Measurements from ENCODE around the gene GARNL3.

GARNL3 gene

DNA sequence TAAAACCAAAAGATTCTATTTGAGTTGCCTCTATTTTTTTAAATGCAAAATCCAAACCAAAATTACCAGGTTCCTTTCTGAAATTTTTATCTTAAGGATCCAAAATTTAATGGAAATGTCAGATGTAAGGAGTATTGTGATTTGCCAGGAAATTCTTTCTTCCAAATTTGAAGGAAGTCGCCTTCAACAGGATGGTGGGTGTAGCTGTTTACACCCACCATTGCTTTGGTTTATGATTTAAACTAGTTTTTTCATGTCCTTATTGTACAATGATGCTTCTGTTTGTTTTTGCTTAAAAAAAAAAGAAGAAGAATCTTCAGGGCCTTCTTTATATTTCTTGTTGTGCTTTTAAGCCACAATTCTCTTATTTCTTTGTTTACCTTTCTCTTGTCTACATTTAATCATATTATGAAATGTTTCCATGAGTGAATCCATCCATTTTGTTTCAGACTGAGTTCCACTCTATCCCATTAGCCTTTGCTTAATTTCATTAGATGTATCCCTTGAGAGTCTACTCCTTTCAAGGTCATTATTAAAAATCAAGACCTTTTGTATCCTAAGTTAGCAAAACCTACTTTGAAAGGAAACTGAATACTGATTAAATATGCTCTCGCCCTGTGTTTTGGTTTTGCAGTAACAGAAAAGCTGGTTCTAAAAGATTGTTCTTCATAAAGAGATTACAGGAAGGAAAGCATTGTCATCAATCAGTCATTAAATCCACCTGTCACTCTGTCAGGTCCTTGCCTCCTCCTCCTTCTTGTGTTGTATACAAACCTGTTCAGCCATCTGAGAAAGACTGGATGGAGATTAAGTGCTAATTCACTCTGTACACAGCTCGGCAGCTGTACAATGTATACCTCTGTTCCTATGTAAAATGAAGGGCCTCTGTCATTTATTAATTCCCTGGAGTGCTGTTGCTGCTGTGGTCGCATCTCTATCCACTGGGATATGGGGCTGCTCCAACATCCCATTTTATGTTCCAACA lies 86.9 kb downstream of the GARNL3 start:
- DNase-seq (ENCODE audit: low read depth), result no peak

DNA sequence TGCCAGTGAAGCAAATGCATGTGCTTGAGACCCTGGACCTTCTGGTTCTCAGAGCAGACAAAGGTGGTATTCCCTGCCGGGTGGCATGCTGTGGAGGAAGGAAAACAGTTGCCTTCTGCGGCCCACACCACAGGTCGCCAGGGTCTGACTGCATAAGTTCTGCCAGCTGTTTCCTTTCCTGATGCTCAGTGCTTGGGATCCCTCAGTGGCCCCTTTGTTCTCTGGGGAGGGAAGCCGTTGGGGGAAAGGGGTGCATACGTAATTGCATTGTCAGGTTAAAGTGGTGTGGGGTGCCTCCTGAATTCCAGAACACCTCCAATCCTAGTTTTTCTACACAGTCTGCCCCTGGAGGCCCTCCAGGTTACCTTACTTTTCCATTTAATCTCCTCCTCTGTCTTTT lies 89.3 kb downstream of the GARNL3 start:
- no peak for DNase-seq (ENCODE audit: low read depth)

DNA sequence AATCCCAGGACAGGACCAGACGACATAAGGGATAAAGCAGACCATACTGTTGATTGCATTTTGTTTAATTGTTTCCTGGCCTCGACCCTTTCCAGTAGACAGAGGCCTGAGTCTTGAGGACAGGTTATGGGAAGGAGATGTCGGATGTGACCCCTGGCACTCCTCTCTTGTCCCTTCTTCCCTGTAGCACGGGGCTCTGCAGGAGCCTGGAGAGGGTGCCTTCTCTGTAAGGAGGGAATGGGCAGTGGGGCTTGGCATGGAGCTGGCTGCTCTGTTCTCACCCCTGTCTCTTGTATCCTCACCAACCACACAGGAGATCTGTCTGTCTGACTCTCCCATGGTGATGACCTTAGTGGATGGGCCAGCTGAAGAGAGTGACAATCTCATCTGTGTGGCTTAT lies 92.3 kb downstream of the GARNL3 start:
- DNase-seq (ENCODE audit: low read depth), result no peak

DNA sequence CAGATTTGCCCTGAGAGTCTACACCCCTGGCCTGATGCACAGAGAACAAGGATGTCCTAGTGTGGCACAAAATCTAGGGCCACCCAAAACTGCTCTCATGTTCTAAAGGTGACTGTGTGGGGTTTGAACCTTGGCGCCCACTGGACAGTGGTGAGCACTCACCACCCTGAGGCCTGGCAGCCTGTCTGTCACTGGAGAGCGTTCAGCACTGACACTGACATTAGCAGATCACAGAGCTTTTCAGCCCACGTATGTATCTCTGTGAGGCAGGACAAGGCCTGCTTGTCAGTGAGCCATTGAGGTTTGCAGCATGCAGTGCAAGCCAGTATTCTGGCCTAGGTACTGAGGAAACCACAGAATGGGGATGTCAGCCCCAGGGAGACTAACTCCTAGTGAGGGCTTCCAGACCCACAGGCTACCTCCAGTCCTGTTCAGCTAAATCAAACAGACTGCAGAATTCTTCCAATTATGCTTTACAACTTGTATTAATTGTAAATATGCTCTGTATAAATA lies 93.5 kb downstream of the GARNL3 start:
- no peak for DNase-seq (ENCODE audit: low read depth)

DNA sequence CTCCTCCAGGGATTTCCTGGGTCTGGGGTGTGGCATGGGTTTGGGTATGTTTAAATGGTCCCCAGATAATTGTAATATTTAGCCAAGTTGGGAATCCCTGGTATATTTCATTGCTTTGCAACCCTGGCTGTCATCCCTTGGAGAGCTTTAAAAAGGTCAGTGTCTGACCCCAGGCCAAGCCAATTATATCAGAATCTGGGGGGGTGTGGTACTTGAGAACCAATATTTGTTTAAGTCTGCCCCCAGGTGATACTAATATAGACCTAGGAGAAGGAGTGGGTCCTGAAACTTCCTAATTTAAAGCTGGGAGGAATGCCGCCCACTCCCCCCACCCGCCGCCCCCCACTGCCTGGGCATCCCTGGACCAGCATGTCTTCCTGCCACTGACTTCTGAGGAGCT lies 94.2 kb downstream of the GARNL3 start:
- no peak for DNase-seq (ENCODE audit: low read depth)

DNA sequence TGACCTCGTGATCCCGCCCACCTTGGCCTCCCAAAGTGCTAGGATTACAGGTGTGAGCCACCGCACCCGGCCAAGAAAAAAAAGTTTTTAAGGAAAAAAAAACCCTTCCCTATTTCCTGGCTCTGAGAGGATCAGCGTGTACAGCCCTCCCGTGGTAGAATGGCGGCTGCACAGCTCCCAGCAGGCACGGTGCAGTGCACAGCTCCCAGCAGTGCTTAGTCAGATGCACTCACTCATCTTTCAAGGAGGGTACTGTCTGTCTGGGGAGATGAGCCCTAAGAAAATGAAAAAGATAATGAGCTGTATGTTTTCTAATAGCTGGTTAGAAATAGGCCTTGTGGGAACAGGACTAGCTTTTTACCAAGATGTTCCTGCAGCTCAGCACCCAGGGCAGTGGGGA lies 95.7 kb downstream of the GARNL3 start:
- DNase-seq (ENCODE audit: low read depth), result no peak

DNA sequence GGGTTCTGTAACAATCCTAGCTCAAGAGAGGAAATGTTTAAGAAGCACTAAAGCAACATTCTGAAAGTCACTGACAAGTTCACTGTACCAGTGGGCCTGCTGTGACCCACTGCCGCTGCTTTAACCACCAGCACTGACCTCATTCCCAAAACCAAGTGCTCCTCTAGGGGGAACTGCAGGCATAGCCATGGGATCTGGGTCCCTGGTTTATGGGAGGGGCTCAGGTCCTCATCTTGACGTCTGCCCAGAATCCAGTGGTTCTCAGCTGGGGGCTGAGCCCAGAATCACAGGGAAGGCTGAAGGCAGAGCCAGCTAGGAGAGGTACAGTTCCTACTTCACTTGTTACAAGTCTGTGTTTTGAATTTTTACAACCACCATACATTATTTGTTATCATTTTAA lies 96.3 kb downstream of the GARNL3 start:
- no peak for DNase-seq (ENCODE audit: low read depth)

DNA sequence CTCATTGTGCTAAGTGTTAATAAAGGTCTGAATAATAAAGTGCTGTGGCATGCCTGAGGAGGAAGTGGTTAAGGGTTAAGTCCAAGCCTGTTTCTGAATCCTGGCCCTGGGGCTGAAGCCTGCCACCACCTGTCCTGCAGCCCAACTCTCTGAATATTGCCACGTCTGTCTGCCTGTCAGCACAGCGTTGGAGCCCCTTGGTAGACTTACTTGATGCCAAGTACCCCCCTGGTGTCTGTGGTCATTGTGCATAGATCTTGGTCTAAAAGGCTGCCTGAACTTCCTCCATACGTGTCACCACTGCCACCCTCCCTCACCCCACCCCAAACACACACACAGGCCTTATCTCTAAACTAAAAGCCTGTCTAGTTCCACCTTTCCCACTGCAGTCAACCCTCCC lies 97.0 kb downstream of the GARNL3 start:
- DNase-seq (ENCODE audit: low read depth), result no peak

DNA sequence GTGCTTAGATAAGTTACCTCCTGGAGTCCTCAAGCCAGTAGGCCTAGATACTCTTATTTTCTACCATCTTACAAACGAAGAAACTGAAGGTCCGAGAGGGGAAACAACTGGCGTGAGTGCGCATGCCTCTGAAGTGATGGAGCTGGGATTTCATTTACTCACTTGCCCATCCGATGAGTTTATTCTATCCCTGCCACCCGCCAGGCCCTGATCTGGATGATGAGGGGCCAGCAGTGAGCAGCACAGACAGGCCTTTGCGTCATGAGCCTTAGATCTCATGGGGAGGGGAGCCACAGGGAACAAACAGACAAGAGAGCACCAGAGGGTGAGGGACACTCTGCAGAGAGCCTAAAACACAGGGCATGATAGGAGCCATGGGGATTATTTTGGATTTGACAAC lies 98.3 kb downstream of the GARNL3 start:
- no peak for DNase-seq (ENCODE audit: low read depth)

DNA sequence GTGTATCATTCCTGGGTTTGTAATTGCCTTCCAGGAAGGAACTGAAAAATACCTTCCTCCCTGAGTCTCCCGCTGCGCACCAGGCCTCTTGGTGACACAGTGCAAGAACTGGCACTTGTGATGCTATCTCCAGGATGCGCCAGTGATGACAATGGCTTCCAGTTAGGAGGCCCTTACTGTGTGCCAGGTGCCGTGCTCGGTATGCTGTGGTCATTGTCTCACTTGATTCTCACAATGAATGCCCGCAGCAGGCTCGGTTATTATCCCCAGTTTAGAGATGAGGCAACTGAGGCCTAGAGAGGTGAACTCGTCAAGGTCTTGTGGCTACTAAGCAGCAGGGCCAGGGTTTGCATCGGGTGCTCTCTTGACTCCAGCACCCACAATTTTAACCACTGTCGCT lies 100.9 kb downstream of the GARNL3 start:
- no peak for DNase-seq (ENCODE audit: low read depth)

DNA sequence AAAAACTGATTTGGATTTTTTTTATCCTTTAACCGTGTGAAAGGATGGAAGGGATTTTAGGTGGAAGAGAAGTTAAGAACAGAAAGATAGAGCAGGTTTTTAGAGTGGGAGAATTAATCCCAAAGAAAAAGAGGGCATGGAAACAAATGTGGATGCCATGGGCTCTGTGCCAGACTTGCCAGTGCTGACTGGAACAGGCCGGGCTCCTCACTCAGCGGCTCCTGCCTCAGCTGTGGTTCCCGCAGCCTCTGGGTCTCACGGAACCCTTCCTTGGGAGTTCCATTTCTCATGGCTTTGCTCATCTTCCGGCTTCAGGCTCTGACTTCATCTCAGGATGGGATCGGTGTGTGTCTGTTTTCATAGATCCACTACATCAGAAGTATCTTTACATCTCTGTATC lies 102.0 kb downstream of the GARNL3 start:
- DNase-seq (ENCODE audit: low read depth), result no peak

DNA sequence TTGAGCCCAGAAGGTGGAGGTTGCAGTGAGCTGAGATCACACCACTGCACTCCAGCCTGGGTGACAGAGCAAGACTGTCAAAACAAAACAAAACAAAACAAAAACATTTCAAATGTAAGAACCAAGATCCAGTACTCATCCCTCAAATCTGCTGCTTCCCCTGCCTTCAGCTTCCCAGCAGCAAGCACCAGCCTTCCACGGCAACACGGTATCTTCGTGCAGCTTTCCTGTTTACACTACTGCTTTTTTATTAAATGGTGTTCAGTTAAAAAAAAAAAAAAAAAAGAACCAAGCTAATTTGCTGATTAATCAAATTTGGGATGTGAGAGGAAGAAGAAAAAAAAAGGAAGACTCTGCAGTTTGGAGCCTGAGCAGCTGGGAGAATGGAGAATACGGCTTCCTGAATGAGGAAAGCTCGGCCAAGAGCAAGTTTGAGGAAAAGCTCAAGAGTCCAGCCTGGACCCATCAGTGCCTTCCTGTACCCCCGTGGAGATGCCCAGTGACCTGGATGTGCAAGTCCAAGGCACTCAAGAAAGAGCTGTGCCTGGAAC lies 104.4 kb downstream of the GARNL3 start:
- no peak for DNase-seq (ENCODE audit: low read depth)

DNA sequence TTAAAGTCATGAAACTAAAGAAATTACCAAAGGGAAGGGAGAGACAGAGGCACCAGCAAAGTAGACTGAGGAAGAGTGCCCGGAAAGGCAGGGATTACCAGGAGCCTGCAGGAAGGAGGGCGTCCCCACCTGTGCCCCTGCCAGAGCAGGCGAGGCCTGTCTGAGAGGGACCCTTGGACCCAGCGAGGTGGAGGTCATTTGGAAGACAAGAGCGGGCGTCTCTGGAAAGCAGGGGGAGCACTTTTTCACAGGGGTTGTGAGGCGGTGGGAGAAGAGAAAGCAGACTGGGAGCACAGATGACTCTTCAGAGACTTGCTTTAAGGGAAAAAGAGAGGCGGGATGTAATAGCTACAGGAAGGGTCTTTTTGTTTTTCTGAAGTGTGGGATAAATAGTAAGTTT lies 104.9 kb downstream of the GARNL3 start:
- no peak for DNase-seq (ENCODE audit: low read depth)

DNA sequence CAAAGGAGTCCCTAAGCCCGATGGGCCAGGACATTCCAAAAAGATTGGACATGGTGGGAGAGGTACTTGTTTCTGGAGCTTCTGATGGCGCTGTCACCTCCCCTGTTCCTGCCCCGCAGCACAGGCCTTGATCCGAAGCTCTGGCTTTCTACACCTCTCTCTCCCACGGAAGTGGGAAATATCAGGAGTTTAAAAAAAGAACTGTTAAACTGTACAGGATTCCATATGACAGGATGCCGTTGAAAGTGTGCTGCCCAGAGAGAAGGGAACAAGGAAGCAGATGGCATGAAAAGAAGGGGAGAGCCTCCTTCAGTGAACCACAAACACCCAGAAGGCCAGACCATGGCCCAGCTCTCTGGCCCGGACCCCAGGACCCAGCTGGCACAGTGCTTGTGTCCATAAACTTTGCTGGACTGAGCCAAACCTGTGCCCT lies 105.6 kb downstream of the GARNL3 start:
- no peak for DNase-seq (ENCODE audit: low read depth)

DNA sequence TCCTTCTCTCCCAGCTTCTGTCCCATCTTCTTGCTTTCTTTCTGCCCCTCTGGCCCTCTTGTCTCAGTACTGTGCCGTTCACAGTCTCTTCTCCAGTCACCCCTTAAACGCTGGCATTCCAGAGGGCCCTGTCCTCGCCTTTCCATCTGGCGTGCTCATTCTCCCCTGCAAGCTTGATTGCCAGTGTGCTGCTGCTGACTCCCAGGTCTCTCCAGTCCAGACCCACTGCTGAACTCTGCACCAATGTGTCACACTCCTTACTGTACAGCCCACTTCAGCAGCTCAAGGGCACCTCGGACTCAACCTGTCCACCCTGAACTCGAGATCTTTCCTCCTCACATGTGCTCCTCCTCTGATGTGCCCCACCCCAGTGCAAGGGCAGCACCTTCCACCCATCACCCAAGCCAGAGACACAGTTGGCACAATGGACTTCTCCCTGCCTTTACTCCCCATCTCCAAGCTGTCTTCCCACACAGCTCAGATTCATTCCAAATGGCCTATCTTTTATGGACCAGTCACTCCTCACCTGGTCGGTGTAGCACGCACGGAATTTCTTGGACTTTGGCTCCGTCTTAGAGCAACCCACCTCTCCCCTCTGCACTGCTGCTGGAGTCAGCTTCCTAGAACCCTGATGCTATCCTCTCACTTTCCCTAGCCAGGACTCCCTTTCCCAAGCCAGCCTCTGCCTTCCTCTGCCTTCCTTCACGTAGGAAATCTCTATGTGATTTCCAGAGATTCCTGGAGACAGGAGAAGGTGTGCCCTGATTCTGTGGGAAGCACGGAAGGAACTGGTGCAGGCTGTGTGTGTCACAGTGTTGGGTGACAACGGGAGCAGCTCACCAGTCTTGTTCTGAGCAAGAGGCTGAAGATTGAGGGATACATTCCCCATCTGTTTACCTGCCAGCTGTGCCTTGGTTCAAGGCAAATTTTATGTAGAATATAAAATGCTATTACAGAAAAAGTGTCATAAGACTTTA lies 106.4 kb downstream of the GARNL3 start:
- no peak for DNase-seq (ENCODE audit: low read depth)

DNA sequence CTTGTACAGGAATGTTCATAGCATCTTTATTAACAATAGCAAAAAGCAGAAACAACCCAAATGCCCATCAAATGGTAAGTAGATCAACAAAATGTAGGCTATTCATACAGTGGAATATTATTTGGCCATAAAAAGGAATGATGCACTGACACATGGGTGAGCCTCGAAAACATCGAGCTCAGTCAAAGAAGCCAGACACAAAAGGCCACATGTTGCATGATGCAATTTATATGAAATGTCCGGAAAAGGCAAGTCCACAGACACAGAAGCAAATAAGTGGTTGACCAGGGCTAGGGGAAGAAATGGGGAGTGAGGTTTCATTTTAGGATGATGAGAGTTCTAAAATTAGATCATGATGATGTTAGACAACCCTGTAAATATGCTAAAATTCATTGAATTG lies 115.9 kb downstream of the GARNL3 start:
- no peak for DNase-seq (ENCODE audit: low read depth)

DNA sequence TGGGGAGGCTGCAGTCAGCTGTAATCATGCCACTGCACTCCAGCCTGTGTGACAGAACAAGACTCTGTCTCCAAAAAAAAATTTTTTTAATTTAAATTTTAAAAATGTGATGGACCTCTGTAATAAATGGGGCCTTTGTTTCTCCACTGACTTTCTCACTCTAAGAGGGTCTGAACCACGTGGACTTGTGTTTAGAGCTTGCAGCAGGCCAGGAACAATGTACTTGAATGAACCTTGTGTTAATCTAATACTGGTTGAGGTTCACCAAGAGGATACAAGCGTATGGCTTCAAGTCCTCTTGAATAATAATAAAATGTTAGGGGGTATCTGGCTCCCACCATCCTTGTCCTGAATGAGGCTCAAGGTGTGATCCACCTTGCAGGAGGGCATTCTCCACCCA lies 118.0 kb downstream of the GARNL3 start:
- DNase-seq (ENCODE audit: low read depth), result no peak

DNA sequence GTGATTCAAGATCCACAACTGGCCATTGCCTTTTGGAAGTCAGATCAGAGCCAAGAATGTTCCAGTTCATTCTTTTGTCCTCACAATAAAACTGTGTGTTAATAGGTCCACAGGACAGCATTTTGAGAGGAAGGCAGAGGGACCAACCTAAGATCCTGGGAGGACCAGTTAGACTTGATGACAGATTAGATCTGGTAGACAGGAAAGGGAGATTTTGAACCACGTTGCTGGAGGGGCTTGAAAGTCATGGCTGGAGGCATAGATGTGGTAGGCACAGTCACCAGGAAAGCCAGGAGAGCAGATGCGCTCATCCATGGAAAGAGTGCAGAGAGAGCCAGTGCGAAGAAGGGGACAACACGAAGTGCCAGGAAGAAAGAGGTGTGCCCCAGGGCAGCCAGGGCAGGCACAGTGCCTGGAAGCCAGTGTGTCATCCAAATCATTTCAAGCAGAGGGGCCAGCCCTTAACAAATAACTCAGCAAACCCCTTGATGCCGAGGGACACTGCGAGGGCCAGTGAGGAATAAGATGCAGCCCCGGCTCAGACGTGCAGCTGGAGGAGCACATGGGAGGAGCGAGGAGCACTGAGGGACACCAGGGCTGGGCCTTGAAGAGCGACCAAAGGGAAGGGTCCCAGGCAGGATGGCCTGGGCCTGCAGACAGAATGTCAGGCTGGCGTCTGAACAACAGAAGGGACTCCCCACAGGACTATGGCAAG lies 119.6 kb downstream of the GARNL3 start:
- DNase-seq (ENCODE audit: low read depth), result no peak

DNA sequence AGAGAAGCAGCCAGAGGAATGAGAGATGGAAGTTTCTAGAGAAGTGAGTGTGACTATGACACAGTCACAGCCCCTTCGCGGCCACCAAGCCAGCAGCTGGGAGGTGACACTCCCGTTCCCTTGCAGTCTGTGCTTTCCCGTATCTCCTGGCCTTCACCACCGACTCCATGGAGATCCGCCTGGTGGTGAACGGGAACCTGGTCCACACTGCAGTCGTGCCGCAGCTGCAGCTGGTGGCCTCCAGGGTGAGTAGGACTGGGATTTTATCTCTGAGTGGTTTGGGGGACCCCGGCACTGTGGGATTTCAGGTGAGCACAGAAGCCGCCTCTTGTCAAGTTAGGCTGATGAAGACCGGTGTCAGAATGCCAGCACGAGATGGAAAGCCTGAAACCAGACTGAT lies 120.3 kb downstream of the GARNL3 start:
- DNase-seq (ENCODE audit: low read depth), result no peak

DNA sequence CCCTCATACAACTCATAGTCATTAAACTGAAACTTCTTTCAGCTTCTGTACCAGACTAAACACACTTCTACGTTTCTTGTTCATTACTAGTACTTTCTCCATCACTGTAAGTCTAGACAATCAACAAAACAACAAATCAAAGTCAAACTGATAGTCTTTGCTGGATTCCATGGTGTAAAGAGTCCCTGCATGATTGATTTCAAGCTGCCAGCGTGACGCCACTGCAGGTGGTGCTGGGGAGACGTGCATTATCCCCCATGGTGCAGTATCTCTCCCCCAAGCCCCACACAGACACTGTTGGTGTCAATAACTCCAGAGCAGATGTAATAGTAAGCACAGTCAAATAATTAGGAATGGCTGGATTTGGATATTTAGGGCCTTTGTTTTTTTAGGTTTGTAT lies 121.7 kb downstream of the GARNL3 start:
- DNase-seq (ENCODE audit: low read depth), result no peak

DNA sequence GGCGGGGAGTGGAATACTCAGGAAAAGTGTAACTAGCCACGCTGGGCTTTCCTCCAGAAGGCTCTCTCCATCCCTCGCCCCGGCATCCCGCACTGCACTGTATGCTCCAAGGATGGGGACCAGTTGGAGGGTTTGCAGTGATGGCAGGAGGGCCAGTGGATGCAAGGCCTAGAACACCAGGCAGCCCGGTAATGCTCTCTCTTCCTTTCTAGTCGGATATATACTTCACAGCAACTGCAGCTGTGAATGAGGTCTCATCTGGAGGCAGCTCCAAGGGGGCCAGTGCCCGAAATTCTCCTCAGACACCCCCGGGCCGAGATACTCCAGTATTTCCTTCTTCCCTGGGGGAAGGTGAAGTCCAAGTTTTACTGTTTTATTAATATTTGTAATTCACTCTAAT lies 122.4 kb downstream of the GARNL3 start:
- DNase-seq (ENCODE audit: low read depth), result no peak
